C4-2B (cell line): ENCODE measurements around the gene TNFSF8.

Experiments
- ZFX ChIP-seq: fragments of 450-650 bp; IDR thresholded peaks from 2 replicates; pipeline ENCODE4 v1.6.1; 2017
- TF ChIP-seq, protein P1 (sequence below): fragments of 450-650 bp; conservative IDR thresholded peaks from 2 replicates; pipeline ENCODE4 v1.5.1; 2017; ENCODE audit warnings: mild to moderate bottlenecking

DNA sequence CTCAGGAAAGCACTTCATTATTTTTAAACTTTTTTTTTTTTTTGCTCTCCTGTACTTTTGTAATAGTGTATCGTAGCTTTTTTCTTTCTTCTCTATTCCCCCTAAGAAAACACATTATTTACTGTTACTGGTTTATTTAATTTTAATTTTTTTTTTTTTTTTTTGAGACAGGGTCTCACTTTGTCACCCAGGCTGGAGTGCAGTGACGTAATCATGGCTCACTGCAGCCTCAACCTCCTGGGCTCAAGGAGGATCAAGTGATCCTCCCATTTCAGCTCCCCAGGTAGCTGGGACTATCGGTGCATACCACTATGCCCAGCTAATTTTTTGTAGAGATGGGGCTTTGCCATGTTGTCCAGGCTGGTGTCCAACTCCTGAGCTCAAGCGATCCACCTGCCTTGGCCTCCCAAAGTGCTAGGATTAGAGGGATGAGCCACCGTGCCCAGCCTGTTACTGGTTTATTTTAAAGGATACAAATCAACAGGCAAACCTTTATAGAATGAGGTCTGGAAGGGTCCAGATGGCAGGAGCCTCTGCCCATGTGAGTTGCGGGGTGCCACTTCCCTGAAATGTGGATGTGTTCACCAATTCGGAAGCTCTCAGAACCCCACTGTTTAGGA, 75.5 kb downstream of the TNFSF8 start:
- TF ChIP-seq, protein P1, sequence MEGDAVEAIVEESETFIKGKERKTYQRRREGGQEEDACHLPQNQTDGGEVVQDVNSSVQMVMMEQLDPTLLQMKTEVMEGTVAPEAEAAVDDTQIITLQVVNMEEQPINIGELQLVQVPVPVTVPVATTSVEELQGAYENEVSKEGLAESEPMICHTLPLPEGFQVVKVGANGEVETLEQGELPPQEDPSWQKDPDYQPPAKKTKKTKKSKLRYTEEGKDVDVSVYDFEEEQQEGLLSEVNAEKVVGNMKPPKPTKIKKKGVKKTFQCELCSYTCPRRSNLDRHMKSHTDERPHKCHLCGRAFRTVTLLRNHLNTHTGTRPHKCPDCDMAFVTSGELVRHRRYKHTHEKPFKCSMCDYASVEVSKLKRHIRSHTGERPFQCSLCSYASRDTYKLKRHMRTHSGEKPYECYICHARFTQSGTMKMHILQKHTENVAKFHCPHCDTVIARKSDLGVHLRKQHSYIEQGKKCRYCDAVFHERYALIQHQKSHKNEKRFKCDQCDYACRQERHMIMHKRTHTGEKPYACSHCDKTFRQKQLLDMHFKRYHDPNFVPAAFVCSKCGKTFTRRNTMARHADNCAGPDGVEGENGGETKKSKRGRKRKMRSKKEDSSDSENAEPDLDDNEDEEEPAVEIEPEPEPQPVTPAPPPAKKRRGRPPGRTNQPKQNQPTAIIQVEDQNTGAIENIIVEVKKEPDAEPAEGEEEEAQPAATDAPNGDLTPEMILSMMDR = no peak
- no peak for TF ChIP-seq ZFX
